Activated CD8-positive, alpha-beta memory T cell treated with anti-CD3 and anti-CD28 coated beads, Interleukin-2, amount 50 U/mL, for 24 hours (primary cell): ENCODE data around the gene PTPMT1.

ENCODE experiments used
- DNase-seq: peaks from one replicate; pipeline ENCODE4 v3.0.0-alpha.2; 2020; ENCODE audit errors: extremely low read depth

The PTPMT1 gene

DNA sequence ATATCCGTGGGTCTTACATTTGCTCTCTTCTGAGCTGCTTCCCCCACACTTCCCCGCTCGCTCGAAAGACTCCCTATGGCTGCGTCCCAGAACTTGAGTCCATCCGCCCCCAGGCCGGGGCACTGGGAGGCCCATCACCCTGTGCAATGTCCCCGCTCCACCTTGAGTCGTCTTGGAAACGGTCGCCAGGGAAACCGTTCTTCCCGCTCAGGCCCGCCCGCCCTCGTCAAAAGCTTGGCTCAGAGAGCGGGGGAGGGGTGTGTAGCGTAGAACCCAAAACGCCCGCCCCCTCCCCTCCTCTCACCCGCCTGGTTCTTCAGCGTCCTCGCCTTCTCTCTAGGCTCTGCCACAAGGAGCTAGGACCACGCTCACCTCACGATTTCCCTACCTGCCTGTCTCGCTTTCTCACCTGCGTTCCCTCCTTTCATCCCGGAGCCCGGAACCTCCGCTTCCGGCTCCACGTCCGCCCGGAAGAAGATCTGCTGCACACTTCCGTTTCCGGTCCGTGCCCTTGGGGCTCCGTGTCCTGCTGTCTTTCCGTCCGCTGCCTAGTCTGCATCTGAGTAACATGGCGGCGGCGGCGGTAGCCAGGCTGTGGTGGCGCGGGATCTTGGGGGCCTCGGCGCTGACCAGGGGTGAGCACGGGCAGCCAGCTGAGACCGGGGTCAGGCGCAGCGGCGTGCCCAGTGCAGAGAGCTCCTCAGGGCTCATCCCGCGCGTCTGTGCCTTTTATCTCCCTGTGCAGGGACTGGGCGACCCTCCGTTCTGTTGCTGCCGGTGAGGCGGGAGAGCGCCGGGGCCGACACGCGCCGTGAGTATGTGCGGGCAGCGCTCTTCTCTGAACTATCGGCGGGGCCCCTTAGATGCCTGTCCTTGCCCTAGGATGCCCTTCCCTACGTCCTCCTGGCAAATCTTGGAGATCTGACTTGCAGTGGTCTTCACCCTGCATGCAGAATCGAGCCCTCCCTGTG, 13.4 kb downstream of the PTPMT1 start, which contains the start of the genes KBTBD4 and NDUFS3:
TSS of gene KBTBD4 (minus strand) at position 447 of the 971 bp plus-strand sequence. CDS start at position 428, 19 bp downstream.
TSS of gene NDUFS3 (plus strand) at position 551 of the 971 bp plus-strand sequence. CDS start at position 569, 18 bp downstream.
- DNase-seq = peak; percentile 65

DNA sequence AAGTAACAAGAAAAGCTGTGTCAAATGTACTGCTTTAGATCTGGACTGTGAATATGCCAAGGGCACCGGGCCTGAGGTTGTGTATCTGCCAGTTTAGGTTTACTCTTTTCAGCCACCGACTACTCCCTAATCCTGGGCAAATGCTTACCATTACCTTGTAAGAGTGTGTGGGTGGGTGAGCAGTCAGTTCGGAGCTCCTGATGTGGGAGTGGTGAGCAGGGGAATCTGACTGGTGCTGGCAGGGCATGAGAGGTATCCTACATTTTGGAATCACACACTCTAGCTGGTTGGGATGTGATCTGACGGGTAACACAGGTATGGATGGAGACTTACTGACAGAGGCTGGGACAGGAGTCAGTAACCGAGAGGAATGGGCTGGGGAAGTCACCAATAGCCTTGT, 18.4 kb downstream of the PTPMT1 start:
- DNase-seq = no peak

DNA sequence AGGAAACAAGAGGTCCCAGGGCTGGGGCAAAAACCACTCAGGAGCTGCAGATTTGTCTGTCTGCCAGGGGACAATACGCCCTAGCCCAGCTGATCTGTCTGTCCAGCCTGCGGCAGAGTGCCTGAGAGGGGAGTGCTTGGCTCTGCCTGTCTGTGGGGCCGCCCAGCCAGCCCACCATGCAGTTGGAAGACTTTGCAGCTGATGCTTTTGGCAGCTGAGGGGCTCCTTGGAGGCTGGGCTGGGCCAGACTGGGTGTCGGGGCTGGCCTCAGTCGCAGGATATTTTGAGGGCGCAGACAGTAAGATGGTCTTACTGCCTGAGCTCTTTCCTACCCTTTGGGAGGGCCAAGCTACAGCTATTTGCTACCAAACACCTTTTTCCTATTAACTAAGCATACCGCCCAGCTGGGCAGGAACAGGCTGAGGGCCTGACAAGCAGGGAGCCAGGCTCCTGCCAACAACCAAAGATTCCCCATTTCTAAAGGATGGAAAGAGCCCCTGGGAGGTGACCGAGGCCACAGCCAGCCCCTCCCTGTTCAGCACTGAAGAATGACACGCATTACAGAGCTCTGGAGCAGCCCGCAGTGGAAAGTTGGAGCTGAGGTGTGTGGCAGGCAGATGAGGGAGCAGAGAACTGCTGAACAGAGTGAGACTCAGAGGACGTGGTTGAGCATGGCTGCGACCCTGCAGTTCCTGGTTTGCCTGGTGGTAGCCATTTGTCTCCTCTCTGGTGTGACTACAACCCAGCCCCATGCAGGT, 20.9 kb downstream of the PTPMT1 start, which contains the start of gene FAM180B:
TSS of gene FAM180B (plus strand) at position 581 of the 758 bp plus-strand sequence. CDS start at position 672, 91 bp downstream.
- no peak for DNase-seq

DNA sequence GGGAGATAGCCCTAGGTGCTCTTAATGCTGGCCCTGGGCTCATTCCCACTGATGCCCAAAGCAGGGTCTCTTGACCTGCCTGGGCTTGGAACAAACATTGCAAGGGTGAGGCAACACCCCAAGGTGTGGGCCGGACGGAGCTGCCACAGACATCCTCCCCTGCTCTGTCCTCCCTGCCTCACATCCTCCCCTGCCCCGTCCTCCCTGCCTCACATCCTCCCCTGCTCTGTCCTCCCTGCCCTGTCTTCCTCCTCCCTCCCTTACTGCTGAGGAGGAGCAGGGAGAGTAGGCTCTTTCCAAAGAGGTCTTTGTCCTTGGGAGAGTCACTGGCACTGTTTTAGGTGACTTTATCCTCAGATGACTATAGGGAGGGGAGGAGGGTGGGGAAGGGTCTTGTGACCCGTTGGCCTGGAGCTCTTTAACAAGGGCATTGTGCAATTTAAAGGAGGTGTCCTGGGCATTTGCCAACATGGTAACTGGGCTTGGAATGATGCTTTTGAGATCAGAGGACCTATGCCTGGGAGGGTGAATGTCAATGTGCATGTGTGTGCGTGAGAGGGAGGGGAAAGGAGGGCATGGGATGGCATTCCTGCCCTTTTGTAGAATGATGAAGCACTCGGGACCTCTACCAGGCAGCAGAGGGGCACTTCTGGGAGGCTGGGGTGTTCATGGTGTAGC, 21.8 kb downstream of the PTPMT1 start:
- DNase-seq = no peak

DNA sequence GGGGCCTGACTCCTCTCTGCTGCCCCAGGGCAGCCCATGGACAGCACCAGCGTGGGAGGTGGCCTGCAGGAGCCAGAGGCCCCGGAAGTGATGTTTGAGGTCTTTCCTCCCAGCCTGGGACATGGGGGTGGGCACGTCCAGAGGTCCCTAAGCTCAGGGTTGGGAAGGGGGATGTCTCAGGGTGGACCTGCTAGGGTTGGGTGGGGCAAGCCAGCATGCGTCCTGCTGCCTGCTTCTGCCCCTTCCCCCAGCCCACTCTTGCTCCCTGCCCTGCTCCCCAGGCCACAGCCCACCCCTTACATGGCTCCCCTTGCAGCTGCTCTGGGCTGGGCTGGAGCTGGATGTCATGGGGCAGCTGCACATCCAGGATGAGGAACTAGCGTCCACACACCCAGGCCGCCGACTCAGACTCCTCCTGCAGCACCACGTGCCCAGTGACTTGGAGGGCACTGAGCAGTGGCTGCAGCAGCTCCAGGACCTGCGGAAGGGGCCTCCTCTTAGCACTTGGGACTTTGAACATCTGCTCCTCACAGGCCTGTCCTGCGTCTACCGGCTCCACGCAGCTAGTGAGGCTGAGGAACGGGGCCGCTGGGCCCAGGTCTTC, 22.4 kb downstream of the PTPMT1 start:
- DNase-seq = no peak

DNA sequence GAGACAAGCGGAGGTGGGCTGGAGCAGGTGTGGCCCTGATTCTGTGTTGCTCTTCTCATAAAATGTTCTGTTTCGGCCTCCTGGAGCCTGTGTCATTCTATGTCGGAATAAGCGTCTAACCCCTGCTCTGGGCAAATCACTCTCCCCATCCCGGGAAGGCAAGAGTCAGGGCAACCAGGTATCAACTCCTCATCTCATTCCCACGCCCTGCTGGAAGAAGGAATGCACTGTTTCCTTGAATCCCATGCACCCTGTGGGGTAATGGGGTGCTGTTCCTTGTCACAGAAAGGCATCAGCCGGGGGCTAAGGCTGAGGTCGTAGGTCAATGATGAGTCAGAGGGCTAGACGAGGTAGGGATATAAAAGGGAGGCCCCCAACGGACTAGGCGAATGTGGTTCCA, 23.7 kb downstream of the PTPMT1 start:
- no peak for DNase-seq

DNA sequence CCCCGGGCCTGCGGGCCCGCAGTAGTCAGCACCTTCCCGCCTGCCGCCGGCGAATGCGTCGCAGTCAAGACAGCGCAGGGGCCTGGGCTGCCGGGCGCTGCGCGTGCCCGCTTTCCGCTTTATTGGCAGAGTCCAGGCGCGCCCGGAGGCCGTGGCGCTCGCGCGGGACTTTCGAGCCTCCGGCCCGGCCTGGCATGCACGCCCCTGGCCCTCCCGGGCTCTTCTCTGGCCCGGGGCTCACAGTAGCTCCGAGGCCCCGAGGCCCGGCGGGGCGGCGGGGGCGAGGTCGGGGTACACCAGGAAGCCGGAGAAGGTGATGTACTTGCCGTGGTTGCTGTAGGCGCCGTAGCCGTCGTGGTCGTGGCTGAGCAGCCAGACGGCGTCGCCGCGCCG, 24.2 kb downstream of the PTPMT1 start:
- no peak for DNase-seq

DNA sequence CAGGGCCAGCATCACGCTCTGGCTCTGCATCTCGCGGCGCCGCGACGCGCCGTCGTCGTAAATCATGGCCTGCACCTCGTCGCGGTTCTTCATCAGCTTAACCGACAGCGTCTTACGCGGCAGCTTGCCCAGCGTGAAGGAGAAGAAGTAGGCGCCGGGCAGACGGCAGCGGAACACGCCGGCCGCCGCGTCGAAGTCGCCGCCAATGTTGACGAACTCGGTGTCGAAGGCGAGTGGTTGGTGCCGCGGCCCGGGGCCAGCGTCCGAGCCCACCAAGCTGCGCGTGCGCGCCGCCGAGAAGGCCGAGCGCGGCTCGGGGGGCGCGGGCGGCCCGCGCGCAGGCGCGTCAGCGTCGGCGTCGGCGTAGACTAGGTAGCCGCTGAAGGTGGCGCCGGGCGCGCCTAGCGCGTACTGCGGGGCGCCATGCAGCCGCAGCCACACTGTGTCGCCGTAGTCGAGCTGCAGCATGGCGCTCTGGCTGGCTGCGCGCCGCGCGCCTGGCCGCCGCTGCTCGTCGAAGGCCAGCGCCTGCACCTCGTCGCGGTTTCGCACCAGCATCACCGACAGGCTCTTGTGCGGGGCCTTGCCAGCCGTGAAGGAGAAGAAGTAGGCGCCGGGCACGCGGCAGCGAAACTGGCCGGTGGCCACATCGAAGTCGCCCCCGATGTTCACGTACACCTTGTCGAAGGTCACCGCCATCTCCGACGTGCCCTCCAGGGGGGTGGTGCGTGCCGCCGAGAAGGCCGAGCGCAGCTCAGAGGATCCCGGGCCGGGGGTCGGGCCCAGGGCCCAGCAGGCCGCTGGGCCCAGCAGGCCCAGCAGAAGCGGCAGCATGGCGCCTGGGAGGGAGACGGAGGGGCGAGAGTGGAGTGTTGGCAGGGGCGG, 24.8 kb downstream of the PTPMT1 start:
- DNase-seq = no peak

DNA sequence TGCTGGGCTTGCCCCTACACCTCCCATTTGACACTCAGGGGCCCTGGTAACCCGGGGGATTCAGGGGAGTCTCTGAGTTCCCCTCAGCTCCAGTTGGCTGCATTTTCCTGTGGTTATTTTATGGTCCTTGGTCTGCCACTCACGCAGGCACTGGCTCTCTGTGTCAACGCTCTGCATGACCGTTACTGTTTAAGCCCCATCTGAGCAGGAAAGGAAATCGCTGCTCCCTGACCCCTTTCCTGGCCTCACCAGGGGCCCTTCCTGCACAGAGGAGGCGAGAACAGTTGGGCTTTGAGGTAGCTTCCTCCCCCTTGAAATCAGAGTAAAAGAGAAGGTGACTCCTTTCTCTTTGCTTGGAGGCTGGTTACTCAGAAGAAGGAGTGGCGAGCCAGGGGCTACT, 26.4 kb downstream of the PTPMT1 start:
- no peak for DNase-seq

DNA sequence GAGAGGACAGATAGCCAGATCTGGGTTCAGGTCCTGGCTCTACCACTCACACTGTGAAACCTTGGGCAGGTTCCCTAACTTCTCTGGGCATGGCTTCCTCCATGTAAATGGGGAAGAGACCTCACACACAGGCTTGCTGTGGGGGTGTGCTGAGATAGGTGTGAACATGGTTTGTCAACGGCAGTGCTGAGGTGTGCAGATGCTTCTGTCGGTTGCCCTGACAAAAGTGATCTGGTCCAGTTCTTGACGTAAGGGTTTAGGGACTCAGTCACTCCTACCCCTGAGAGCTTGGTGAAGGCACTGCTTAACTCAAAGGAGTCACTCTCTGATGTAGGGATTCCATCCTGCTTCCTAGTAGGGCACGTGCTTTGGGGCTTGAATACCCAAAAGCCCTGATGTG, 26.9 kb downstream of the PTPMT1 start:
- DNase-seq = no peak

DNA sequence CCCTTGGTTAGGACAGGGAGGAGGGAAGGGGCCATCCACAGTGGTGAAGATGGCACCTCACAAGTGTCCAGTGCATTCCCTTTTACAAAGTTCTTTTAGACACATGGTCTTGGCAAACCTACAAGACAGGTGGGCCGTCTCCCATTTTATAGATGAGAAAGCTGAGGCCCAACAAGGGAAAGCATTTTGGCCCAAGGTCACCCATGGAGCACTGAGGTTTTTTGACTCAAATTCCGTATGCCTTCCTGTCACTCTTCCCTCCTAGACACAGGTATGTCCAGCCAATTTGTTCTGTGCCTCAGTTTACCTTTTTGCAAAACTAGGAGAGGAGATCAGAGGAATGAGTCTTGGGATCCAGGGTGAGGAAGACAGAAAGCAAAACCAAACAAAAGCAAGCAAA, 27.6 kb downstream of the PTPMT1 start:
- no peak for DNase-seq

DNA sequence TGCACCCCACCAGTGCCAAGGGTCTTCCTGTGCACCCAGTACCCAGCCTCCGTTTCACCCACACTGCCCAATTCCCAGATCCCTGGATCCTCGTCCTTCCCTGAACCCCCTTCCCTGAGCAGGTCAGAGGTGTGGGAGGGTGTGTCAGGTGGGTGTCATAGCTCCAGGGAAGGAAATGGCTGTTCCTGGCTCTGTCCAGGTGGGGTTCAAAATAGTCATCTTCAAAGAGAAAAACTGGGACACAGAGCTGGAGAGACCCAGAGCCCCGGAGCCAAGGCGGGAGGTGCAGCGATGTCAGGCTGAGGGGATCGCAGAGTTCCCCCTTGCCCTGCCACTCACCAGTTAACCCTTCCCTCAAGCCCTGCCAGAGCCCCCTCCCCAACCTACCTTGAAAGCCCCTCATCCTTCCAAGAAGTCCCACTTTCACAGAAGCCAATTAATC, 28.1 kb downstream of the PTPMT1 start:
- no peak for DNase-seq

DNA sequence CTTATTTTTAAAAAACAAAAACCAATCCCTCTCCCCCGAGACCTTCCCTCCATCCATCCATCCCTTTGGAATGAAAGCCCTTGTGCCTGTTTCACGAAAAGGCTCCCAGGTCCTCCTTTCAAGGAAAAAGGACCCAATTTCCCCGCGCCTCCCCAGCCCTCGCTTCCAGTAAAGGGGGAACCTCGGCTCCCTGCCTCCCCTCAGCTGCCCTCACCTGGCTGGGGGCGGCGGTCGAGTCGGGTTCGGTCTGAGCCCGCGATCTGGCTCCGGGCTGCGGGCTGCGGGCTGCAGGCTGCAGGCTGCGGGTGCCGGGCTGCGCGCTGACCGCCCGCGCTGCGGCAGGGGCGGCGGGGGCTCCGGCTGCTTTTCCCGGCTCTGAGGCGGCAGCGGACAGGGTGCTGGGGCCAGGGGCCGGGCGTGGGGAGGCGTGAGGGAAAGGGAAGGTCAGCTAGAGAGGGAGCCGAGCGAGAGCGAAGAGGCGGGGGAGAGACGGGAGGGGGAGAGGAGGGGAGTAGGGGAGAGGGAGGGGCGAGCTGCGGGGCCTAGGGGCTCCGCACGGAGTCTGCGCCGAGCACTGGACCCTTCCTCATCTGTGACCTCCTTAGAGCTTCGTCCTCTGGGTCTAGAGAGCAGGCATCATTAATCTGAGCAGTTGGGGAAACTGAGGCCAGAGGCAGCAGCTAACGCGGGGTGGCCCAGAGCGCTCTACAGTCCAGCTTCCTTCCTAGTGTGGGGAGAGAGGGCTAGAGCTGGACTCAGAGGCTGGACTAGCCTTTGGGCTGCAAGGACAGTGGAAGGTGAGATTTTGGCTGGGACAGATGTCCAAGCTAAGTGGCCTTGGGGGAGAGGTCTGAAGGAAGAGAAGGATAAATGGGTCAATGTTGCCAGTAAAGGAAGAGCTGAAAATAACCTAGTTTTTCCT, 28.8 kb downstream of the PTPMT1 start, which contains the start of gene C1QTNF4:
TSS of gene C1QTNF4 (minus strand) at position 478 of the 922 bp plus-strand sequence. CDS start 3,601 bp downstream, outside the sequence.
- DNase-seq = no peak

DNA sequence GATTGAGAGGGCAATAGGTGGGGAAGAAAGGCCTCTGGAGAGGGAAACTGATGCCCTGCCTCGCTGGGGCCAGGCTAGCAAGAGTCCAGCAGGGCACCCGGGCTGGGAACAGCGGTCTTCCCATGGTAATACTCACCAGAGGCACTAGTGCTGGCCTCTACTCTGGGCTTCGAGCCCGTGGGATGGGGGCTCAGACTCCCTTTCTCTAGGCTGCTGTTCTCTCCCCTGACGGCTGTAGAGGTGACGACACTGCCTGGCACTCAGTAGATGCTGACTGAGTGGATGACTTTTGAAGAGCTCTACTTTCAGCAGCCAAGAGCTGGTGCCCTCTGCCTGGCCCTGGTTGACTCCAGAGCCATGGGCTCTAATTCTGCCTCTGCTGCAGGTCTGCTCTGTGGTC, 29.6 kb downstream of the PTPMT1 start:
- DNase-seq = no peak

DNA sequence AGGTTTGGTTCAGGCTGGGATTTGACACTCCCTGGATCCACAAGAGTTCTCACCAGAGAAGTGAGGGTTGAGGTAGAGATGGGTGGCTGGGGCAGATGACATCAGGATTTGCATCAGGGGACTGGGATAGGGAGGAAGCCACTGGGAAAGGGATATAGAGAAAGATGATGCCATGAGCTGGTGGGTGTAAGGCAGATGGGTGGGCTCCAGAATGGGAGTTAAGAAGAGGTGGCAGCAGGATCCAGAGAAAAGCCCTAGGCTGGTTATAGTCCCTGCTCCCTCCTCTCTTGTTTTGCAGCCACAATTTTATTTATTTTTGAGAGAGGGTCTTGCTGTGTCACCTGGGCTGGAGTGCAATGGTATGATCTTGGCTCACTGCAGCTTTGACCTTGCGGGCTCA, 30.6 kb downstream of the PTPMT1 start:
- no peak for DNase-seq

DNA sequence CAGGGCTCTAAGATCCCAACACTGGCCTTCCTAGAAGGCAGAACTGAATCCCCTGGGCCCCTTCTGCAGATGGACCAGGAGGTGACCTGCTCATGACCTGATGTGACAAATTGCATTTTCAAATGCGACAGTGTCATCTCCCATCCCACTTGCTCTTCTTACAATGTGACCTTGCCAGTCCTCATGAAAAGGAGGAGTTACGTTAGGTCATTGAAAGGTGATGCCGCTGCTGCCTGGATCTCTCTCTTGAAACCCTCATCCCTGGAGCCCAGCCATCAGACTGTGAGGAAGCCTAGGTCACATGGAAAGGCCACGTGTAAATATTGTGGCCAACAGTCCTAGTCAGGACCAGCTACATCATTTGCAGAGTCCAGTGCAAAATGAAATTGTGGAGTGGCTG, 34.5 kb downstream of the PTPMT1 start:
- no peak for DNase-seq

DNA sequence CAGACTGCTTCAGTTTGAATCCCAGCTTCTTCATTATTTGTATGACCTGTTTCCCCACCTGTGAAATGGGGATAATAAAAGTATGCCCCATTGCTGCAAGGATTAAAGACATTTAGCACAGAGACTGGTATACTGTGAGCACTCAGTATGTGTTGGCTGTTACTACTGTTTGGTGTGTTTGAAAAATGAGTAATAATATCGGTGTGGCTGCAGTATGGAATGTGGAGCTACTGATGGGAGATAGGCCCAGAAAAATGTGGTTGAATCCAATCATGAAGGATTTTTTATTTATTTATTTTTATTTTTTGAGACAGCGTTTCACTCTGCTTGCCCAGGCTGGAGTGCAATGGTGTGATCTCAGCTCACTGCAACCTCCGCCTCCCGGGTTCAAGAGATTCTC, 37.9 kb downstream of the PTPMT1 start:
- DNase-seq = no peak

DNA sequence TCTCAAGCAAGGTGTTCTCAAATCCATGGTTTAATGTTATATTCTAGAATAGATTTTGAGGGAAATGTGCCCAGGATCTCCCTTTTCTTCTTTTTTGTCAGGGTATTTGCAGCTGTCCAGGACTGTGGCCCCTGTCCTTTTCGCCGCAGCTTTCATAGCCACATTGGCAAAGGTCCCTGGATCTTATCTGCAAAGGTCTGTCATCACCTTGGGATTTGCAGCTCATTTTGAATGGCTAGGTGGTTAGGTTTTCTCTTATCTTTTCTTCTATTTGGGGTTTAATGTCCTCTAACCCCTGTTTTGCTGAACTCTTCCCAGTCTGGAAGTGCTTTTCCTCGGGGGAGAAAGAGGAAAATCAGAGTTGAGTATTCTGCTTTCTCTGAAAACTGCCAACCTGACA, 40.5 kb downstream of the PTPMT1 start:
- no peak for DNase-seq

DNA sequence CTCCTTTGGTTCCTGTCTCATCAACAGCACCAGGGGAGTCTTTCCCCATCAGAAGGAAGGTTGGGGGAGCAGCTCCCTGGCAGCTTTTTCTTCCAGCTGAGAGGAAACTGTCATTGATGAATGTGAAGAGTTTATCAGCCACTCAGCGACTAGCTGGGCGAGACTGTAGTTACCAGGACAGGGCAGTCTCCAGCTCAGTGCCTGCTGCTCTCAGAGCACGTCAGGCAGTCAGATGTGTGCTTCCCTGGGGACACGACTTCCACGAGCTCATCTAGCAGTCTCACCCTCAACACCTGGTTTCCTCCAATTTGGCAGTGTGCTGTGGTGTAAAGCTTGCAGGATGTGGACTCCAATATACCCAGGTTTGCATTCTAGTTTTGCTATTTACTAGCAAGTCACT, 41.3 kb downstream of the PTPMT1 start:
- DNase-seq = no peak
